ENCODE results near the gene FCGR3A.

Gene FCGR3A

DNA sequence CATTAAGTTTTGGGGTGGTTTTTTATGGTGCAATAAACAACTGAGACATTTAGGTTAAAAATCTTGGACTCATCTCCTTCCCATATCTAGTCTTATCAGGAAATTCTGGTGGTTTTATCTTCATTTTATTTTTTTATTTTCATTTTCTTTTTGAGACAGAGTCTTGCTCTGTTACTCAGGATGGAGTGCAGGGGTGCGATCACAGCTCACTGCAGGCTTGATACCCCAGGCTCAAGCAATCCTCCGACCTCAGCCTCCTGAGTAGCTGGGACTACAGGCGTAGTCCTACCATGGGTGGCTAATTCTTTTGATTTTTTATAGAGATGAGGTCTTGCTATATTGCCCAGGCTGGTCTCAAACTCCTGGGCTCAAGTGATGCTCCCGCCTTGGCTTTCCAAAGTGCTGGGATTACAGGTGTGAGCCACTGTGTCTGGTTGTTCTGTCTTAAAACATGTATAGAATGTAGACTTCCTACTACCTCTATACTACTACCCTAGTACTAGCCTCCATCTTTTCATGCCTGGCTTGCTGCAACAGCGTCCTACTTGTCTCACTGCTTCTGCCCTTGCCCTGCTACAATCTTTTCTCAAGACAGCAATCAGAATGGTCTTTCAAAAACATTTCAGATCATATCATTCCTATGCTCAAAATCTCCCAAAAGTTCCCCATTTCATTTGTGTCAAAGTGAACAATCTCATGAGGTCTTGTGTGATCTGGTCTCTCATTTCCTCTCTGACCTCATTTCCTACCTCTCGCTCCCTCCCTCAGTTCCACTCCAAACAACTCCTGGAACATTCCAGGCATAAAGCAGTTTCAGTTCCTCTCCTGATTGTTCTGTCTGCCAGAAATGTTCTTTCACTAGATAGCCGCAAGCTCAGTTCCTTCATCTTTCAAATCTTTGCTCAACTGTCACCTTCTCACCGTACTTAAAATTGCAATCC is 50.2 kb downstream of the FCGR3A start:
- no peak for DNase-seq

- no peak for DNase-seq
Measured at GRCh38 chr1:161498646-161499045, 51.0 kb downstream of the FCGR3A start.

DNA sequence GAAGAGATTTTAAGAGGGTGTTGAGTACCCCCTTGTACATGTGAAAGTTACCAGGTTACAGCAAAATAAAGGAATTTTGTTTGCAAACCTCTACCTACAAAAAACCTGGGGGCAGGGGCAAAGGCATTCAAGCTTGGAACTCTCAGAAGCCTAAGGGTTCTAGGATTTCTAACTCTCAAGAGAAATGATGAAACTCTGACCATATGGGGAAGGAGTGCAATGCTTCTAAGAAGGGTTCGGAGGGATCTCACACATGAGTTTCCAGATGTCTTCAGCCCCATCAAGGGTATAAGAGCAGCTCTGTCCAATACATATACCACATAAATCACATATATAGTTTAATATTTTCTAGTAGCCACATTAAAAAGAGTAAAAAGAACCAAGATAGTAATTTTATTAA is 51.7 kb downstream of the FCGR3A start:
- DNase-seq: no peak

DNA sequence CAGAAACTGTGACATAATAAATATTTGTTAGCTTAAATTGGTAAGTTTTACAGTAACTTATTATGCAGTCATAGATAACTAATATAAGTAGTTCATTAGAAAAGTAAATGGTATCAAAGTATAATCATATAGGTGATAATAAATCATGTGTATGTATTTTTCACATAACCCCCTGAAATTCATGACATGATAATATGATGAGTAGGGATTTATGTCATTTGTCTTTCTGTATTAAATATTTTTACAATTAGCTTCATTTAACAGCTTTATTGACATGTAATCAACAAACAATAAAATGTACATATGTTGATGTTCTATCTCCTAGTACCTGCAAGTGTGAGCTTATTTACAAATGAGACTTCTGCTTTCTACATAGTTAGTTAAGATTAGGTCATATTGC is 54.1 kb downstream of the FCGR3A start:
- no peak for DNase-seq

GRCh38 chr1:161494091-161494735 is 55.4 kb downstream of the FCGR3A start:
- DNase-seq: no peak

- DNase-seq: no peak
Measured at GRCh38 chr1:161492827-161493226, 56.8 kb downstream of the FCGR3A start.
